Retinal pigment epithelial cell (primary cell): ENCODE measurements around the gene PCNT.
"Not testable (repeated sequence)": the region's sequence is repeated elsewhere in the genome, so short reads cannot be mapped to it uniquely, and the experiment has no call there.

ENCODE experiments used
- DNase-seq: peaks from one replicate; pipeline ENCODE4 v3.0.0-alpha.2; 2010; ENCODE audit warnings: low read depth
- H3K4me3 ChIP-seq: 2 replicates; pipeline ENCODE4 v1.5.1; 2011; ENCODE audit warnings: mild to moderate bottlenecking, low read length, control low read depth, moderate library complexity
- CTCF ChIP-seq: conservative IDR thresholded peaks from 2 replicates; pipeline ENCODE4 v1.5.1; 2011; ENCODE audit warnings: low read depth, low read length, control low read depth, inconsistent platforms

The PCNT gene

GRCh38 chr21:46429754-46430681 lies 106.1 kb downstream of the PCNT start:
- no peak for DNase-seq
- no peak for TF ChIP-seq CTCF
- no peak overlapping the region for H3K4me3 ChIP-seq

- no peak for TF ChIP-seq CTCF
- no peak overlapping the region for H3K4me3 ChIP-seq
- no peak for DNase-seq
Observed at GRCh38 chr21:46431448-46431847, 107.5 kb downstream of the PCNT start.

GRCh38 chr21:46431884-46432488 lies 108.0 kb downstream of the PCNT start:
- no peak for DNase-seq
- no peak overlapping the region for H3K4me3 ChIP-seq
- TF ChIP-seq CTCF: no peak

GRCh38 chr21:46433116-46433515 lies 109.2 kb downstream of the PCNT start:
- DNase-seq, H3K4me3 ChIP-seq: not testable (repeated sequence)

- no peak for DNase-seq
Observed at GRCh38 chr21:46434322-46434958, 110.5 kb downstream of the PCNT start.

GRCh38 chr21:46435786-46436227 lies 111.9 kb downstream of the PCNT start:
- no peak for TF ChIP-seq CTCF
- DNase-seq: no peak
- H3K4me3 ChIP-seq: no peak overlapping the region

More at GRCh38 chr21:46434322-46434958, 110.5 kb downstream of the PCNT start:
- no peak overlapping the region for H3K4me3 ChIP-seq
- TF ChIP-seq CTCF: no peak

- H3K4me3 ChIP-seq: no peak overlapping the region
- TF ChIP-seq CTCF: no peak
- no peak for DNase-seq
Observed at GRCh38 chr21:46436621-46437020, 112.7 kb downstream of the PCNT start.
